Measurements from ENCODE around the gene ODAD4. TPM values are rescaled to one million over a fixed set of nuclear protein-coding genes. Genes with fewer than 3 reads are reported as not detected.

Gene ODAD4
- total RNA-seq, 6 experiments from 2014 or later, result 0.74 to 1.8 (median 0.97) TPM

DNA sequence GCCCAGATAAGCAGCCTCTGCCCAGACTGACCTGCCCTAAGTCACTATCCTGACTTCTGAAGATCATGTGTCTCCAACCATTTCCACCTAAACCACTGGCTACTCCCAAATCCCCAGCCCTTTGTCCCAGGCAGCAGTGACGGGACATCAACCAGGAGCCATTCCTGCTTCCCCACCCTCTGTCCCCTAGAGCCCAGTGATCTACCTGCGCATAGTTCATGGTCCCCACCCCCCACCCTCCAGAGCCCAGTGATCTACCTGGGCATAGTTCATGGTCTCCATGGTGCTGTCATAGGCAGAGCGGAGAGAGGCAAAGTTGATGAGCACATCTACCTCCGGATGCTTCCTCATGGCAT, 38.4 kb upstream of the ODAD4 start:
- no peak for TF ChIP-seq CTCF (IDR thresholded peaks at IDR 0.05)
- H3K4me3 Mint-ChIP-seq, result no peak overlapping the region
- peaks cover 35% of the 10 kb centered on the region for H3K36me3 Mint-ChIP-seq (ENCODE audit: low read depth)
- peaks cover 11% of the 10 kb centered on the region for H3K27me3 Mint-ChIP-seq (ENCODE audit: insufficient read depth)
- peaks cover 43% of the 10 kb centered on the region for H3K4me1 Mint-ChIP-seq (ENCODE audit: low read depth)
- H3K27ac Mint-ChIP-seq, result peak overlapping the region; percentile 52; the same call in 1 of the 2 replicates
- DNase-seq, result no peak
- H3K9me3 Mint-ChIP-seq, result no peaks in the 10 kb centered on the region

DNA sequence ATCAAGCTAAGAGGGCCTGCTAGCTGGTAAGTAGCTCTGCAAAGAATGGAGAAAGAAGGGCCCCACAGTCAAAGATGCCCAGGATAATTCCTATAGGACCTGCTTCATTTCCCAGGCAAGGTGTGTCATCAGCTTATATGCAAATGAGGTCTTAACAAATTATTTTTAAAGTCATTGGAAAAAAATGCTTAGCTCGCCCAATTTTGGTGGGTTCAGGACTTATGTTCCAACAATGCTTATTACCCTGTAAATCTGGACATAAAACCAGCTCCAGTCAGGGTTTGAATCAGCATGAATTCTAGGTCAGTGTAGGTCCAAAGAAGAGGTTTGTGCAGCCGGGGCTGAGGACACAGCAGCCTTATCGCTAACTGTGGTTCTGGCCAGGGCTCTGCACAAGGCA, 37.0 kb upstream of the ODAD4 start:
- no peak for DNase-seq
- Mint-ChIP-seq H3K4me1 (ENCODE audit: low read depth) (peaks cover 47% of the 10 kb centered on the region), H3K4me3 (no peak overlapping the region), H3K27me3 (ENCODE audit: insufficient read depth) (peaks cover 9% of the 10 kb centered on the region), H3K36me3 (ENCODE audit: low read depth) (peaks cover 44% of the 10 kb centered on the region), H3K27ac (peak overlapping the region; percentile 36; the same call in 1 of the 2 replicates), H3K9me3 (no peaks in the 10 kb centered on the region)
- no peak for TF ChIP-seq CTCF (IDR thresholded peaks at IDR 0.05)

DNA sequence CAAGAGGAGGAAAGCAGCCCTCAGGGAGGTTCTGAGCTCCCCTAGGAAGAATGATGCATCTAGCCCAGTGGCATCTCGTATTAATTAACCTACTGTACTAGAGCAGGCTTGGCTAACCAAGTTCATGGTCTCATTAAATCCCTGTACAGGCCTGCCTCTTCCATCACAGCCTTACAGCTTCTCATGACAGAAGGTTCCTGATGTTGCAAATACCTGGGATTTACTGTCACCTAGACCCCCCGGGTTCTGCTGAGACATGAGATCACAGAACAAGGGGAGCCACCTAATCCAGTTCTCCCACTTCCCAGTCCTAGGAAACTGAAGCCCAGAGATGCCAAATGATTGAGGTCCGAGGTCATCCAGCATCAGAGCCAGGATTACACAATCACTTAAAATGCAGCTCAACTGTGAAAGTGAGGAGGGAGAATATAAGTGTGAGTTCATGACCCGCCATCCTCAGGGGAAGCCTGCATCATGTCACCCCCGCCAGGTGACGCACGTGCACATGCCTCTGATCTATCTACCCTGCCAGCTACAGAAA, 35.6 kb upstream of the ODAD4 start:
- Mint-ChIP-seq H3K36me3 (ENCODE audit: low read depth) (peaks cover 53% of the 10 kb centered on the region), H3K9me3 (no peaks in the 10 kb centered on the region), H3K27ac (peak overlapping the region; percentile 93), H3K27me3 (ENCODE audit: insufficient read depth) (peaks cover 9% of the 10 kb centered on the region), H3K4me3 (peak overlapping the region; percentile 49), H3K4me1 (ENCODE audit: low read depth) (peaks cover 52% of the 10 kb centered on the region)
- TF ChIP-seq CTCF (IDR thresholded peaks at IDR 0.05), result peak; percentile 31; the same call in 1 of the 2 replicates
- DNase-seq, result peak; percentile 96

GRCh38 chr17:41895617-41896016, 34.8 kb upstream of the ODAD4 start:
- TF ChIP-seq CTCF (IDR thresholded peaks at IDR 0.05), result no peak
- Mint-ChIP-seq H3K27ac (peak overlapping the region; percentile 93), H3K27me3 (ENCODE audit: insufficient read depth) (peaks cover 9% of the 10 kb centered on the region), H3K36me3 (ENCODE audit: low read depth) (peaks cover 53% of the 10 kb centered on the region), H3K4me1 (ENCODE audit: low read depth) (peaks cover 52% of the 10 kb centered on the region), H3K4me3 (peak overlapping the region; percentile 49), H3K9me3 (no peaks in the 10 kb centered on the region)
- peak; percentile 16 for DNase-seq

GRCh38 chr17:41896726-41897125, 33.7 kb upstream of the ODAD4 start:
- no peak for TF ChIP-seq CTCF (IDR thresholded peaks at IDR 0.05)
- H3K4me3 Mint-ChIP-seq, result no peak overlapping the region
- peaks cover 64% of the 10 kb centered on the region for H3K36me3 Mint-ChIP-seq (ENCODE audit: low read depth)
- DNase-seq, result no peak
- peak overlapping the region; percentile 93 for H3K27ac Mint-ChIP-seq
- peaks cover 9% of the 10 kb centered on the region for H3K27me3 Mint-ChIP-seq (ENCODE audit: insufficient read depth)
- no peaks in the 10 kb centered on the region for H3K9me3 Mint-ChIP-seq
- peaks cover 51% of the 10 kb centered on the region for H3K4me1 Mint-ChIP-seq (ENCODE audit: low read depth)

Data from HFFc6 (cell line).